ENCODE results near the gene PTGER1. TPM values are rescaled to one million over a fixed set of nuclear protein-coding genes. Genes with fewer than 3 reads are reported as not detected.

Gene PTGER1
- total and polyA plus RNA-seq, 9 of the 15 experiments (the other 6 are each of a cell fraction or from before 2014, with no cell fraction given), result 0.06 to 0.36 (median 0.31) TPM; not detected in 5

DNA sequence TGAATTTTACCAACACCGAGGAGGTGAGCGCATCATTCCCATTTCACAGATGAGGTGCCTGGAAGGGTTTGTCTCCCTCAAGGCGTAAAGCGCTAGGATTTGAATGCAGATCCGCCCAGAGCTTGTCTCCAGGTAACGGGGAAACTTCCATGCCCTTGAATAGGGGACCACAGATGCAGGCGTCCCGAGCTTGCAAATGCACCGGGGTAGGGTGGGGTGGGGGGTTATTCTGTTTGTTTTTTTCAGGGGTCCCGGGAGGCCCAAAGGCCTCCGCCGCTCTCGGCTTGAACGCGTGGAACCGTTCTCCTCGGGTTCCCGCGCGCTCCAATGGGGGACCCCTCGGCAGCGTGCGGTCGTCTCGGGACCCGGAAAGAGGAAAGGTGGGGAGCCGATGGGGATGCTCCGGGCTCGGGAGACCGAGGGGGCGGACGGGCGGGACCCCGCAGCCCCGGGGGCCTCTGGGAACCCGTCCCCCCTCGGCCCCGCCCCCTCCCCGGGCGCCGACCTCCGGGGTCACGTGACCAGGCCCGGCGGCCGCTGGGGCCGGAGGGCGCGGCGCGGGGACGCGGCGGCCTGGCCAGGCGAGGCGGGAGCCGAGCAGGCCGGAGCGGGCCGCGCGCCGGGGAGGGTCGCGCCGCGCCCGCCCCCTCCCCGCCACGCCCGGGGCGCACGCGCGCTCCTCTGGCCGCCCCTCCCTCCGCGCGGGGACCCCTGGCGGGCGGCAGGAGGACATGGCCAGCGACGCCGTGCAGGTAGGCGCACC is 42.2 kb downstream of the PTGER1 start, which contains the start of gene PKN1 (continued):
- 0 out of 2 replicates have a peak, but pooled peaks have one; percentile 19 for TF ChIP-seq MITF (IDR thresholded peaks at IDR 0.05)
- no peak for TF ChIP-seq ARNT (IDR thresholded peaks at IDR 0.05)
- peak; percentile 69 for TF ChIP-seq CHD1 (IDR thresholded peaks at IDR 0.05; ENCODE audit: low read length)
- TF ChIP-seq ZNF165 (CRISPR knock-in tag; IDR thresholded peaks at IDR 0.05; ENCODE audit: borderline replicate concordance), result no peak
- TF ChIP-seq ZNF316 (IDR thresholded peaks at IDR 0.05), result no peak
- TF ChIP-seq HMGN3 (IDR thresholded peaks at IDR 0.05; ENCODE audit: borderline replicate concordance, extremely low read depth, insufficient read length, low read depth, low read length), result no peak
- TF ChIP-seq MYNN (IDR thresholded peaks at IDR 0.05), result no peak
- TF ChIP-seq MYNN (CRISPR knock-in tag; IDR thresholded peaks at IDR 0.05), result no peak
- no peak for TF ChIP-seq CBX8 (IDR thresholded peaks at IDR 0.05; ENCODE audit: borderline replicate concordance, extremely low read depth, low read depth, low read length, poor library complexity, severe bottlenecking)
- no peak for TF ChIP-seq CLOCK (CRISPR knock-in tag; IDR thresholded peaks at IDR 0.05; ENCODE audit: borderline replicate concordance)
- TF ChIP-seq ZFX (CRISPR knock-in tag; IDR thresholded peaks at IDR 0.05), result peak; percentile 30; the same call in 1 of the 2 replicates
- TF ChIP-seq, protein P1, sequence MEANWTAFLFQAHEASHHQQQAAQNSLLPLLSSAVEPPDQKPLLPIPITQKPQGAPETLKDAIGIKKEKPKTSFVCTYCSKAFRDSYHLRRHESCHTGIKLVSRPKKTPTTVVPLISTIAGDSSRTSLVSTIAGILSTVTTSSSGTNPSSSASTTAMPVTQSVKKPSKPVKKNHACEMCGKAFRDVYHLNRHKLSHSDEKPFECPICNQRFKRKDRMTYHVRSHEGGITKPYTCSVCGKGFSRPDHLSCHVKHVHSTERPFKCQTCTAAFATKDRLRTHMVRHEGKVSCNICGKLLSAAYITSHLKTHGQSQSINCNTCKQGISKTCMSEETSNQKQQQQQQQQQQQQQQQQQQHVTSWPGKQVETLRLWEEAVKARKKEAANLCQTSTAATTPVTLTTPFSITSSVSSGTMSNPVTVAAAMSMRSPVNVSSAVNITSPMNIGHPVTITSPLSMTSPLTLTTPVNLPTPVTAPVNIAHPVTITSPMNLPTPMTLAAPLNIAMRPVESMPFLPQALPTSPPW (CRISPR knock-in tag; IDR thresholded peaks at IDR 0.05), result peak; percentile 95
- no peak for TF ChIP-seq NFATC3 (IDR thresholded peaks at IDR 0.05)
- no peak for TF ChIP-seq HDAC8 (tag; IDR thresholded peaks at IDR 0.05)
- no peak for TF ChIP-seq NFE2 (IDR thresholded peaks at IDR 0.05; ENCODE audit: low read depth)
- TF ChIP-seq FOXK1 (CRISPR knock-in tag; IDR thresholded peaks at IDR 0.05; ENCODE audit: borderline replicate concordance), result no peak
- peak in 1 of 2 experiments; percentile 42; a peak in 1 of 4 replicates for TF ChIP-seq RCOR1 (IDR thresholded peaks at IDR 0.05; ENCODE audit: borderline replicate concordance in 1 of 2, low read depth in 2 of 2, low read length in 2 of 2)
